Stimulated activated memory B cell treated with anti-CD40 and anti-IgM and Interleukin-4, amounts not matched to agents 10 μg/mL and 1 μg/mL and 100 μg/mL, for 72 hours (primary cell): ENCODE measurements around the gene GLTP.

Source experiments
- ATAC-seq: fragments of 150-1000 bp; cut with Tn5 transposase; 2 replicates; pipeline ENCODE4 v1.10.0; 2021
- H3K27ac Mint-ChIP-seq: one replicate; pipeline ENCODE4 v1.8.0; 2022; ENCODE audit warnings: mild to moderate bottlenecking, mixed read lengths
- H3K27me3 Mint-ChIP-seq: one replicate; pipeline ENCODE4 v1.8.0; 2022; ENCODE audit warnings: mixed read lengths
- H3K36me3 Mint-ChIP-seq: one replicate; pipeline ENCODE4 v1.8.0; 2022; ENCODE audit warnings: mixed read lengths
- H3K4me1 Mint-ChIP-seq: one replicate; pipeline ENCODE4 v1.8.0; 2022; ENCODE audit warnings: mixed read lengths
- H3K4me3 Mint-ChIP-seq: one replicate; pipeline ENCODE4 v1.8.0; 2022; ENCODE audit warnings: mild to moderate bottlenecking, moderate library complexity, mixed read lengths
- H3K9me3 Mint-ChIP-seq: one replicate; pipeline ENCODE4 v1.8.0; 2022; ENCODE audit warnings: mixed read lengths

The GLTP gene

DNA sequence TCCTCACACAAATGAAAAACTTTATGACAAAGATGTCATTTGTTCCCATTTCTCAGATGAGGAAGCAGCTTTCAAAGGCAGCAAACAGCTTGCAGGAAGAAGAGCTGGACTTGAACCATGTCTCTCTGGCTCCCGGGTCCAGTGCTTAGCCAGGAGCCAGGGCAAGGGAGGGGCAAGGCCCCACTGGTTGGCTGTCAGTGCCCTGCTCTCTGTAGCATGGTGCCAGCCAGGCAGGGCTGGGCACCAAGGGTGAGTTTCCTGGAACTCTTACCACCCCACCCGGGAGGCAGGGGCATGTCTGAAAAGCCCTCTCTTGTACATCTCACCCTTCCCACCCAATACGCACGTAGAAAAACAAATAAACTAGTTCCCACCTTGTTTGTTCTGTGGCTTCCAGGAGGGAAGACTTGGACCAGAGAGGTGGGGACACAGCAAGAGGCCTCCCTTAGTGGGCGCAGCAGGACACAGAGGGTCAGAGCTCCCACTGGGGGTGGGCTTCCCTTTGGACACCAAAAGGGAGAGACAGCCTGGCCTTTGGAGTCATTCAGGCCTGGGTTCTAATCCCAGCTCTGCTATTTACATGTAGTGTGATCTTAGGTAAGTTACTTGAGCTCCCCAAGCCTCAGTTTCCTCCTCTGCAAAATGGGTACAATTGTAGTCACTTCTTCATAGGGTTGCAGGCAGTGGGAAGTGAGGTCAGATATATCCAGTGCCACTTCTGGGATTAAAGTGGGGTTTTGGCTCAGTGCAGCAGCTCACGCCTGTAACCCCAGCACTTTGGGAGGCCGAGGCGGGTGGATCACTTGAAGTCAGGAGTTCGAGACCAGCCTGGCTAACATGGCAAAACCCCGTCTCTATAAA is 64.4 kb downstream of the GLTP start:
- ATAC-seq: no peak
- Mint-ChIP-seq H3K4me1 (no peaks in the 10 kb centered on the region), H3K27me3 (peaks cover 10% of the 10 kb centered on the region), H3K4me3 (no peak overlapping the region), H3K9me3 (no peaks in the 10 kb centered on the region), H3K27ac (no peak overlapping the region), H3K36me3 (no peaks in the 10 kb centered on the region)

DNA sequence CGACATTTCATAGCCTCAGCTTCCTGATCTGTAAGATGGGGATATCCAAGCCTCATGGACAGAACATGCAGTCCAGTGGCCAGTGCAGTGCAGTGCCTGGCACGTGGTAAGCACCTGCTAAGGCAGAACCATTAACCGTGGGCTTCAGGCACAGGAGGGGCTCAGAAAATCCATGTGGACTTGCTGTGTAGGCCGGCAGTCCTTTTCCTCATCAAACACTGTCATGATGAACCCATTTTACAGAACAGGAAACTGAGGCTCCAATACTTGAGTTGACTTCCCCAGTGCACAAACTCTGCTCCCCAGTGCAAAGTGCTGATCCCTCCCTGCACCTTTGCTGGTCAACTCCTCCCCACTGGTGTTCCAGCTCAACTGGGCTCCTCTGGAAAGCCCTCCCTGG is 65.1 kb downstream of the GLTP start:
- H3K27me3 Mint-ChIP-seq: peaks cover 8% of the 10 kb centered on the region
- no peaks in the 10 kb centered on the region for H3K9me3 Mint-ChIP-seq
- no peak for ATAC-seq
- H3K27ac Mint-ChIP-seq: no peak overlapping the region
- H3K36me3 Mint-ChIP-seq: no peaks in the 10 kb centered on the region
- no peak overlapping the region for H3K4me3 Mint-ChIP-seq
- H3K4me1 Mint-ChIP-seq: no peaks in the 10 kb centered on the region

DNA sequence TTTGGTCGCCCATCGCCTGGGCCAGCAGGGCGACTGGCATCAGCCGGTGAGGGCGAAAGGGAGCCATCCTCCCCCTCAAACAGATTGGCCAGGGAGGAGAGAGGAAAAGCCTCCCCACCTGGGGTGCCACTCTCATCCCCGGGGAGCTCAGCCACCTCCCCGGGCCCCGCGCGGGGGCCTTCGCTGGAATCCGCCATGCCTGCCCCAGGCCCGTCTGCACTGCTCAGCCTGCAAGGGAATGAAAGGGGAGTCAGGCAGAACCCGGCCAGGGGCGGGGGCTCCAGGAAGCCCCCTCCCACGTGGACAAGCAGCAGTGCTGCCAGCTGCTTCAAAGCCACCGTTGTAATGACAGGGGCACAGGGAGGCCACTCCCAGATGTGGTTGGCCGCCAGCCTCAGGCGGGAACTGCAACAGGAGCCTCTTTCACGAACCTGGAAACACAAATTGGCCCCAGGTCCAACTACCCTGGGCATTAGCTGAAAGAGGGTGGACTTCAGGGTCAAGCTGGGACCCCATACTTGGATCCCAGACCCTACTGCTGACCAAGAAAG is 65.7 kb downstream of the GLTP start:
- ATAC-seq: peak; percentile 26
- no peaks in the 10 kb centered on the region for H3K36me3 Mint-ChIP-seq
- H3K9me3 Mint-ChIP-seq: no peaks in the 10 kb centered on the region
- no peak overlapping the region for H3K27ac Mint-ChIP-seq
- no peak overlapping the region for H3K4me3 Mint-ChIP-seq
- H3K4me1 Mint-ChIP-seq: no peaks in the 10 kb centered on the region
- peaks cover 8% of the 10 kb centered on the region for H3K27me3 Mint-ChIP-seq

DNA sequence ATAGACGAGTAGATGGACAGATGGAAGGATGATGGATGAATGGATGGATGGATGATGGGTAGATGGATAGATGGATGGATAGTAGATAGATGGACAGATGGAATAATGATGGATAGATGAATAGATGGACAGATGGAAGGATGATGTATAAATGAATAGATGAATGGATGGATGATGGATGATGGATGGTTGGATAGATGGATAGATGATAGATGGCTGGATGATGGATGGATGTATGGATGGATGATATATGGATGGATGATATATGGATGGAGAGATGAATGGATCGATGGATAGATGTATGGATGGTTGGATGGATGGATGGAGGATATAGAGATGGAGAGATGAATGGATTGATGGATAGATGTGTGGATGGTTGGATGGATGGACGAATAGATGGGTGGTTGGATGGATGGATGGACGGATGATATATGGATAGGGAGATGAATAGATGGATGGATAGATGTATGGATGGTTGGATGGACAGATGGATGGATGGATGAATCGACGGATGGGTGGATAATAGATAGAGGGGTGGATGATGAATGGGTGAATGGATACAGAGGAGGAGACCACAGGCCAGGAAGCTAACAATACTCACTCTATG is 66.4 kb downstream of the GLTP start:
- Mint-ChIP-seq H3K36me3 (no peaks in the 10 kb centered on the region), H3K9me3 (no peaks in the 10 kb centered on the region), H3K4me3 (no peak overlapping the region), H3K27me3 (peaks cover under 1% of the 10 kb centered on the region), H3K27ac (no peak overlapping the region), H3K4me1 (no peaks in the 10 kb centered on the region)
- ATAC-seq: no peak

DNA sequence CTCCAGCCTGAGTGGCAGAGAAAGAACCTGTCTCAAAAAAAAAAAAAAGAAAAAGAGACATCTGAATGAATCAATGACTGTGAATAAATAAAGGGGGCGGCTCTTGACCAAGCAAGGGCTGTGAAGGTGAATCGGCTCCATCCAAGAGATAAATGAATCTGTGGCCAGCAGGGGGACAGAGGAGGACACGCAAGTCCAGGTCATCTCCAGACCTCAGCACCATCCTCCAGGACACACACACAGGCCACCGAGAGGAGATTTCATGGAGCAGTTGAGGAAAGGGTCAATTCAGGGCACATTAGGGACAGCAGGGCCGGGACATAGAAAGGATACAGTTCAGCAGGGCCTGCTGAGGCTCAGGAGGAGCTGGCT is 68.7 kb downstream of the GLTP start:
- Mint-ChIP-seq H3K36me3 (no peaks in the 10 kb centered on the region), H3K4me1 (no peaks in the 10 kb centered on the region), H3K9me3 (no peaks in the 10 kb centered on the region), H3K27me3 (no peaks in the 10 kb centered on the region), H3K4me3 (no peak overlapping the region), H3K27ac (no peak overlapping the region)
- ATAC-seq: no peak

DNA sequence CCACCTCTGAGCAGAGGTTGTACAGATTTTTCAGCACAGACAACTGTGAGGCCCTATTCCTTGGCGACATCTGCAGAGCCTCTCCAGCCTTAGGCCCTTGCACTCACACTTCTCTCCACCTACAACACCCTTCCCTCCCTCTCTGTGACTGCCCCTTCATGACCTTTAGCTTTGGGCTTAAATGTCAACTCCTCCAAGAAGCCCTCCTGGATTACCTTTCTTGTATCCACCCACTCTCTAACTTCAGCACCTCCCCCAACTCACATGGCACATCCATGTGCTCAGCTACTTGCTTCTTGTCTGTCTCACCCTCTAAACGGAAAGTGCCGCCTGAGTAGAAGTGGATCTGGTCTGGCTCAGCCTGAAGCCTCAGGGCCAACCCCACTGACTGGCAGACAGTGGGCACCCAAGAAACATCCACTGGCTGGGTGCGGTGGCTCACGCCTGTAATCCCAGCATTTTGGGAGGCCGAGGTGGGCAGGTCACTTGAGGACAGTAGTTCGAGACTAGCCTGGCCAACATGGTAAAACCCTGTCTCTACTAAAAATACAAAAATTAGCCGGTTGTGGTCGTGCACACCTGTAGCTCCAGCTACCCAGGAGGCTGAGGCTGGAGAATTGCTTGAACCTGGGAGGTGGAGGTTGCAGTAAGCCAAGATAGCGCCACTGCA is 69.3 kb downstream of the GLTP start:
- no peak overlapping the region for H3K27ac Mint-ChIP-seq
- H3K4me3 Mint-ChIP-seq: no peak overlapping the region
- no peaks in the 10 kb centered on the region for H3K36me3 Mint-ChIP-seq

DNA sequence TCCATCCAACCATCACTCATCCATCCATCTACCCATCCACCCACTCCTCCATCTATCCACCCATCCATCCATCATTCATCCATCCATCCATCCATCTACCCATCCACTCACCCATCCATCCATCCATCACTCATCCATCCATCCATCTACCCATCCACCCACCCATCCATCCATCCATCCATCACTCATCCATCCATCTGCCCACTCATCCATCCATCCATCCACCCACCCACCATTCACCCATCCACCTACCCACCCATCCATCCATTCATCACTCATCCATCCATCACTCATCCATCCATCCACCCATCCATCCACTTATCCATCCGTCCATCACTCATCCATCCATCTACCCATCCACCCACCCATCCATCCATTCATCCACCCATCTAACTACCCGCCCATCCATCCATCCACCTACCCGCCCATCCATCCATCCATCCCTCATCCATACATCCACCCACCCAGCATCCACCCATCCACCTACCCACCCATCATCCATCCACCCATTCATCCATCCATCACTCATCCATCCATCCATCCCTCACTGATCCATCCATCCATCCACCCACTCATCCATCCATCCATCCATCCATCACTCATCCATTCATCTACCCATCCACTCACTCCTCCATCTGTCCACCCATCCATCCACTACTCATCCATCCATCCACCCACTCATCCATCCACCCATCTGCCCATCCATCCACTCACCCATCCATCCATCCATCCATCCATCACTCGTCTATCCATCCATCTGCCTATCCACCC is 71.3 kb downstream of the GLTP start:
- no peaks in the 10 kb centered on the region for H3K27me3 Mint-ChIP-seq
- no peaks in the 10 kb centered on the region for H3K9me3 Mint-ChIP-seq
- no peak for ATAC-seq
- no peak overlapping the region for H3K4me3 Mint-ChIP-seq
- H3K4me1 Mint-ChIP-seq: peaks cover 7% of the 10 kb centered on the region
- no peak overlapping the region for H3K27ac Mint-ChIP-seq
- no peaks in the 10 kb centered on the region for H3K36me3 Mint-ChIP-seq

More for the DNA sequence above, 69.3 kb downstream of the GLTP start:
- no peaks in the 10 kb centered on the region for H3K9me3 Mint-ChIP-seq
- H3K27me3 Mint-ChIP-seq: no peaks in the 10 kb centered on the region
- no peaks in the 10 kb centered on the region for H3K4me1 Mint-ChIP-seq
- ATAC-seq: no peak

DNA sequence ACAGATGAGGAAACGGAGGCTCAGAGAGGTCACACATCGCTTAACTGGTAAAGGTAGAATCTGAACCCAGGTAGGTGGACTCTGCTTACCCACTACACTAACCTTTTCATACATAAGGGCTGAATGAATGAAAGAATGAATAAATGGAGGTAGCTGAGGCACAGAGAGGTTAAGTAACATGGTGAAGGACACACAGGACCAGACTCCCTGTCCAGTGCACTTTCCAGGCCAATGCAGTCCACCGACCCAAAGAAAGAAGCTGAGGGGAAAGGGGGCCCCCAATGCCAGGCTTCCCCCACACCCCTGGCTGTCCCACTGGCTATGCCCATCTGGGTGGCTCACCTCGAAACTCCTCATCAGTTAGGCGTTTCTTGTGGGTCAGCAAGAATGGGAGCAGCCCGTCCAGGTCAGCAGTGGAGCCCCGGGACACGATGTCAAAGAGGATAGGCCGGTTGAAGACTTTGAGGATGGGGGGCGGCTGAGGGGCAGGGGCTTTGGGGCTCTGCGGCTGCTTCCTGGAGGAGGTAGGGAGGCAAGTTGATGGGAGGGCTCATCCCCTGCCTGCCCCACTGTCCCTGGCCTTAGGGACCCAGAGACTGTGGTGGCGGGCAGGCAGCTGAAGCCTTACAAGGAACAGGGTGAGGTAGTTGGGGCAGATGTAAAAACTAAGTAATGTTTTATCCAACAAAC is 72.2 kb downstream of the GLTP start:
- H3K27ac Mint-ChIP-seq: no peak overlapping the region
- no peaks in the 10 kb centered on the region for H3K36me3 Mint-ChIP-seq
- H3K9me3 Mint-ChIP-seq: no peaks in the 10 kb centered on the region
- no peak overlapping the region for H3K4me3 Mint-ChIP-seq
- ATAC-seq: no peak
- no peaks in the 10 kb centered on the region for H3K27me3 Mint-ChIP-seq
- H3K4me1 Mint-ChIP-seq: peaks cover 7% of the 10 kb centered on the region

DNA sequence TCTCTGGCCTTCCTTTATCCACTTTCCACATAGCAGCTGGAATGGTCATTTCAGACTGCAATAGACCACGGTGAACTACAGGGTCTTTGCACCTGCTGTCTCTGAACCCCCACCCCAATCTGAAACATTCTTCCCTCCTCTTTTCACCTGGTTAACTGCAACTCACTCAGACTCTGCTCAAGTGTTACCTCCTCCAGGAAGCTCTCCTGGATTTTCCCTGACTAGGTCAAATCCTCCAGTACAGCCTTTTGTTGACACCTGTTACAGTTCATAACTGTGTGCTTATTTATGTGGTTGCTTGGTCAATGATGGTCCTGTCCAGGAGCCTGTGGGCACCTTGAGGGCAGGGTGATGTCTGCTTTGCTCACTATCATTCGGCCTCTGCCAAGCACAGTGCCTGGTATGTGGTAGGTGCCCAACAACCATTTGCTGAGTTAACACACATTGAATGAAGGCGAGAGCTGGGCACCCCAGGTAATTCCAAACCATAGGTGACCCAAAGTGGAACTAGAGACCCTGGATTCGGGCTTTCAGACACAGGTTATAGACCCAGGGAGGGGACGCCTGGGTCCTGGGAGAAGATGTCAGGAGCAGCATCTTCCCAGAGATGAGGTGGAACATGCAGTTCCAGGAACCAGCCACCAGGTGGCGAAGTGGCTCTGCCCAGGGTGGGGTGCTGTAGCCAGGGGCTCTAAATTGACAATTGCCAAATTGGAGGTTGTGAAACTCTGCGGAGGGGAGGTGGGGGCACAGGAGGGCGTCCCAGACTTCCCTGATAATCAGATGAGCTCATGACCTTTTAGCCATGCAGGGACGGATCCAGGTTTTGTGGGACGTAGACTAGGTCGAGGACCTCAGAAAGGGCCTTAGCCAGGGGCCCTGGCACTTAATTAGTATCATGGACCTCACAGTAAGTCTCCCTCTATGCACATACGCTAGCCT is 75.2 kb downstream of the GLTP start:
- Mint-ChIP-seq H3K36me3 (no peaks in the 10 kb centered on the region), H3K4me1 (peaks cover 7% of the 10 kb centered on the region), H3K27ac (no peak overlapping the region), H3K4me3 (no peak overlapping the region), H3K9me3 (no peaks in the 10 kb centered on the region), H3K27me3 (no peaks in the 10 kb centered on the region)
- peak; percentile 69 for ATAC-seq

DNA sequence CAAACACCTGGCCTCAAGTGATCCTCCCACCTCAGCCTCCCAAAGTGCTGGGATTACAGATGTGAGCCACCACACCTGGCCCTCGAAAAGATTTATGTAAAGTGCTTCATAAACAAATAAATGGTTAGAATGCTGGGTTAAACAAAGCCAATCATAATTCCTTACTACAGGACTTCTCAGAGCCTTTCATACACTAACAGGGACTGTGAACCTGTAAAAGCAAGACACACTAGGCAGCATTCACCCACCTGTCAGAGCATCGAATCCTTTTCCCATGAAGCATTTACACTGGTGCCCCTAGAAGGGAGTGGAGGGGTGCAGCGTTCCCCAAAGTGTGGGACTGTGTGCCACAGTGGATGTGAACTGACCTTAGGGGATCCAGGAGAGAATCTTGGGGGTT is 76.7 kb downstream of the GLTP start:
- Mint-ChIP-seq H3K27ac (no peak overlapping the region), H3K4me3 (no peak overlapping the region), H3K9me3 (no peaks in the 10 kb centered on the region), H3K4me1 (peaks cover 7% of the 10 kb centered on the region), H3K27me3 (peaks cover under 1% of the 10 kb centered on the region), H3K36me3 (no peaks in the 10 kb centered on the region)
- no peak for ATAC-seq

DNA sequence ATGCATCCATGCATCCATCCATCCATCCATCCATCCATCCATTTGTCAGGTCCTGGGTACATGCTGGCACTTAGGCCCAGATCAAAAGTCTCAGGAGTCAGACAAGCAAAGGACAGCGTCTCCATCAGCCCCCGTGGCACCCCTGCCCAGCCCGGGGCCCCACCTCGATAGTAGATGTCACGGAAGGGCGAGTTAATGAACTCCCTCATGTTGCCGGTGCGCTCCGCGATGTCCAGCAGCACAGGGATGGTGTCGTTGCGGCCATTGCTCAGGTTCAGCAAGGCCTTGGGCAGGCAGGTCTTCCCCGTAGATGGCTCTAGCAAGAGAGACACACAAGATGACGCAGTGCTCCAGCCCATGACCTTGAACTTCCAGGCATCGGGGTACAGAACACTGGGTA is 77.5 kb downstream of the GLTP start:
- Mint-ChIP-seq H3K27ac (no peak overlapping the region), H3K9me3 (no peaks in the 10 kb centered on the region)

More for the DNA sequence above, 77.5 kb downstream of the GLTP start:
- ATAC-seq: no peak
- peaks cover 13% of the 10 kb centered on the region for H3K4me1 Mint-ChIP-seq
- no peaks in the 10 kb centered on the region for H3K36me3 Mint-ChIP-seq
- no peak overlapping the region for H3K4me3 Mint-ChIP-seq
- peaks cover 8% of the 10 kb centered on the region for H3K27me3 Mint-ChIP-seq
